GM13977 (cell line): ENCODE measurements around the gene NAB2.
"Not testable (repeated sequence)": the region's sequence is repeated elsewhere in the genome, so short reads cannot be mapped to it uniquely, and the experiment has no call there.

Experiments used
- DNase-seq: peaks from one replicate; pipeline ENCODE4 v3.0.0; 2012; ENCODE audit warnings: low spot score
- CTCF ChIP-seq: IDR thresholded peaks from 2 replicates; pipeline ENCODE4 v1.5.1; 2012; ENCODE audit warnings: mild to moderate bottlenecking, control low read depth; ENCODE audit not compliant: insufficient read depth; ENCODE audit errors: extremely low read depth, missing control alignments
- in situ Hi-C: fragments of 300-500 bp; cut with MboI; formaldehyde crosslinking; loops from one replicate; pipeline ENCODE4 v1.12.0; 2022; ENCODE audit warnings: low sequenced_read_pairs, low pct_unique_long_range_greater_than_20kb, mixed read lengths, inconsistent platforms; ENCODE audit not compliant: unreplicated experiment

NAB2 gene

GRCh38 chr12:57112492-57113294 lies 23.8 kb downstream of the NAB2 start:
- no peak for DNase-seq

GRCh38 chr12:57116580-57117281 lies 27.8 kb downstream of the NAB2 start:
- TF ChIP-seq CTCF = no peak
- DNase-seq = no peak
- in situ Hi-C loops = loop anchor here (10.0 kb wide), 1 partner anchor 362 kb away; the partner anchor contains the start of gene PRIM1

More at GRCh38 chr12:57112492-57113294, 23.8 kb downstream of the NAB2 start:
- in situ Hi-C loops = loop anchor here (10.0 kb wide), 1 partner anchor 358 kb away; the partner anchor contains the start of gene PRIM1
- peak; percentile 85 for TF ChIP-seq CTCF

- DNase-seq = no peak
- in situ Hi-C loops = loop anchor here (10.0 kb wide), 1 partner anchor 364 kb away; the partner anchor contains the start of gene PRIM1
- TF ChIP-seq CTCF = no peak
Measured at GRCh38 chr12:57118711-57119271, 29.9 kb downstream of the NAB2 start.

GRCh38 chr12:57119294-57120085 lies 30.6 kb downstream of the NAB2 start:
- in situ Hi-C loops = loop anchor here (5.0 to 10.0 kb wide), 2 partner anchors 63 to 365 kb away; partner anchors contain the start of gene PRIM1
- DNase-seq = no peak
- TF ChIP-seq CTCF = no peak

- in situ Hi-C loops = loop anchor here (5.0 kb wide), 1 partner anchor 62 kb away; no protein-coding TSS in a partner anchor
Measured at GRCh38 chr12:57120718-57121117, 31.8 kb downstream of the NAB2 start.

GRCh38 chr12:57123813-57124212 lies 34.9 kb downstream of the NAB2 start:
- in situ Hi-C loops = loop anchor here (5.0 kb wide), 1 partner anchor 58 kb away; no protein-coding TSS in a partner anchor
- TF ChIP-seq CTCF = no peak

More at GRCh38 chr12:57120718-57121117, 31.8 kb downstream of the NAB2 start:
- not testable (repeated sequence) for DNase-seq

More at GRCh38 chr12:57123813-57124212, 34.9 kb downstream of the NAB2 start:
- DNase-seq = no peak
